BLaER1 treated with 17β-estradiol and CSF1 and Interleukin-3, amounts not matched to agents 10 nM and 100 nM (cell line): ENCODE results near the gene ING2.

ENCODE experiments used
- H3K27ac ChIP-seq, 11 experiments: shearing (Covaris generic); formaldehyde crosslinking; 2 replicates each; pipeline ENCODE4 v1.8.1; 2022
- H3K27me3 ChIP-seq, 11 experiments: shearing (Covaris generic); formaldehyde crosslinking; 2 replicates each; pipeline ENCODE4 v1.8.1; 2022
- H3K36me3 ChIP-seq, 11 experiments: shearing (Covaris generic); formaldehyde crosslinking; 2 replicates each; pipeline ENCODE4 v1.8.1; 2022
- H3K4me1 ChIP-seq, 10 experiments: shearing (Covaris generic); formaldehyde crosslinking; 2 replicates each; pipeline ENCODE4 v1.8.1; 2022
- H3K4me2 ChIP-seq, 11 experiments: shearing (Covaris generic); formaldehyde crosslinking; 2 replicates each; pipeline ENCODE4 v1.8.1; 2022
- H3K4me3 ChIP-seq, 10 experiments: shearing (Covaris generic); formaldehyde crosslinking; 2 replicates each; pipeline ENCODE4 v1.8.1; 2022
- H3K9ac ChIP-seq, 11 experiments: shearing (Covaris generic); formaldehyde crosslinking; 2 replicates each; pipeline ENCODE4 v1.8.1; 2022
- H3K9me3 ChIP-seq, 11 experiments: shearing (Covaris generic); formaldehyde crosslinking; replicated peaks in 1 of 11; 2 replicates each; pipeline ENCODE4 v1.8.1; 2022
- H4K20me1 ChIP-seq, 11 experiments: shearing (Covaris generic); formaldehyde crosslinking; 2 replicates each; pipeline ENCODE4 v1.8.1; 2022
- Cebpa-rat ChIP-seq, 11 experiments: shearing (Covaris generic); IDR thresholded peaks; 2 replicates each; pipeline ENCODE4 v1.8.1; 2022

Gene ING2

GRCh38 chr4:183527326-183527725, 22.5 kb downstream of the ING2 start:
- Histone ChIP-seq H3K9ac (no peak overlapping the region), H3K4me3 (no peak overlapping the region), H4K20me1 (no peaks in the 10 kb centered on the region), H3K4me2 (no peak overlapping the region), H3K36me3 (no peaks in the 10 kb centered on the region), H3K9me3 (0 out of 22 replicates have a peak, but pooled peaks cover 0 to 4% (median 0%) of the 10 kb centered on the region in 11 experiments), H3K27me3 (no peaks in the 10 kb centered on the region), H3K4me1 (no peaks in the 10 kb centered on the region), H3K27ac (no peak overlapping the region)
- no peak for TF ChIP-seq Cebpa-rat (IDR thresholded peaks at IDR 0.05)

DNA sequence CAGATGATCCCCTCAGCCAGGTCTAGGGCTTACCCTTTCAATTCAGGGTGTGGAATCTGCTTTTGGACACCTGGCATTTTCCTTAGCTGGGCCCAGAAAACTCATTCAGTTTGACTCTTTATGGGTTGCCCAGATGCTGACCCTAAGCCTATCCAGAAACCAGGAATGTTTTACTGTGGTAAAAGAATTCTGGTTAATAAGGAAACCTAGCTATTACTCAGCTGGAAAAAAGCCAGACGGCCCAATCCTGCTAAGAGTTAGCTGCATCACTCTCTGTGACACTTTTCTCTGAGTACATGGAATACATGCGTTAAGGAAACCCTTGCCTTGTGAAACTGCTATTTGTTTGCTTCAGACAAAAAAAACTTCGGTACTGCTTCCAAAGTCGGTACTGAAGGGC, 28.0 kb downstream of the ING2 start:
- Histone ChIP-seq H3K4me1 (peaks cover 0 to 9% (median 0%) of the 10 kb centered on the region in 10 experiments; a peak in 1 of 20 replicates), H3K9me3 (no peaks in the 10 kb centered on the region), H4K20me1 (no peaks in the 10 kb centered on the region), H3K4me3 (no peak overlapping the region), H3K36me3 (no peaks in the 10 kb centered on the region), H3K4me2 (no peak overlapping the region), H3K9ac (no peak overlapping the region), H3K27ac (no peak overlapping the region), H3K27me3 (no peaks in the 10 kb centered on the region)
- TF ChIP-seq Cebpa-rat (IDR thresholded peaks at IDR 0.05): no peak

- Histone ChIP-seq H3K27ac (no peak overlapping the region), H3K9ac (no peak overlapping the region), H3K4me2 (no peak overlapping the region), H3K4me1 (peaks cover 0 to 9% (median 0%) of the 10 kb centered on the region in 10 experiments; a peak in 1 of 20 replicates), H4K20me1 (no peaks in the 10 kb centered on the region), H3K4me3 (no peak overlapping the region), H3K27me3 (no peaks in the 10 kb centered on the region), H3K36me3 (no peaks in the 10 kb centered on the region), H3K9me3 (no peaks in the 10 kb centered on the region)
- no peak for TF ChIP-seq Cebpa-rat (IDR thresholded peaks at IDR 0.05)
These were observed 28.8 kb downstream of the ING2 start for GRCh38 chr4:183533698-183534097.

- peaks cover 0 to 18% (median 0%) of the 10 kb centered on the region in 10 experiments; a peak in 5 of 20 replicates for H3K4me1 ChIP-seq
- no peaks in the 10 kb centered on the region; a peak in 1 of 22 replicates for H3K36me3 ChIP-seq
- no peak overlapping the region for H3K27ac ChIP-seq
- H3K4me2 ChIP-seq: no peak overlapping the region
- TF ChIP-seq Cebpa-rat (IDR thresholded peaks at IDR 0.05): no peak
- H3K27me3 ChIP-seq: no peaks in the 10 kb centered on the region
- no peak overlapping the region for H3K9ac ChIP-seq
- H3K4me3 ChIP-seq: no peak overlapping the region
- H4K20me1 ChIP-seq: no peaks in the 10 kb centered on the region
- peaks cover 0 to 22% (median 0%) of the 10 kb centered on the region in 11 experiments; a peak in 9 of 22 replicates for H3K9me3 ChIP-seq
These were observed 35.7 kb downstream of the ING2 start for GRCh38 chr4:183540410-183541009.

DNA sequence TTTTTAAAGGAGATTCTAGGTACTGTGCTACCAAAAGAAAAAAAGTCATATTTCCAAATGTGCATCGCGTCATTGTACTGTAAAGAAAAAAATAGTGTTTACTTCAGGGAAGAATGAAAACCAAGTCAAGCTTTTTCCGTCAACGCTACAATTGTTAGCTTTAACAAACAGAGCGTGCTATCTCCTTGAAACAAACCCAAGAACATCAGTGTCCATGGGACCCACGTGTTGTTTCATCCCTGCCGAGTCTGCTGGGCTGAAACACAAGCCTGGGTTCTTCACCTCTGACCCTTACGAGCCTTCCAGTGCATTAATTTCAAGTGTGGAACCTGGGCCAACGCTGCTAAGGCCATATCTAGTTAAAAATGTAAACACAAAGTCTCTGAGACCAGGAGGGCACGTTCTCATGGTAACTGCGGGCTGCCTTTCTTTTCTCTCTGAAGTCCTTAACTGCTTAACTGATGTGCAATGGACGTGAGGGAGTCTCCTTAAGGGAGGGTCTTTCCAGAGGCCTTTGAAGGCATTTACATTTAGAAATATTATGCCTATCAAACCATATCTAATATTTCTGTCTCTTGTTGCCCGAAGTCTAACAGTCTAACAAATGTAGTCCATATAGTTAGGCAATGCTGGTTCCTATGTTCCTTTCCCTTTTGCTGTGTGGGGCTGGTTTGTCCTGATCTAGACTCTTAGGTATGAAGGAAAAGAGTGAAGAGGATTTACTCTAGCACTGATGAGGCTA, 36.3 kb downstream of the ING2 start:
- Histone ChIP-seq H3K27me3 (no peaks in the 10 kb centered on the region), H3K4me1 (peaks cover 0 to 12% (median 0%) of the 10 kb centered on the region in 10 experiments; a peak in 5 of 20 replicates), H3K9ac (no peak overlapping the region), H3K4me2 (no peak overlapping the region), H3K36me3 (no peaks in the 10 kb centered on the region; a peak in 1 of 22 replicates), H3K27ac (no peak overlapping the region), H4K20me1 (no peaks in the 10 kb centered on the region), H3K9me3 (peaks cover 0 to 29% (median 0%) of the 10 kb centered on the region in 11 experiments; a peak in 9 of 22 replicates), H3K4me3 (no peak overlapping the region)
- no peak for TF ChIP-seq Cebpa-rat (IDR thresholded peaks at IDR 0.05)

GRCh38 chr4:183541752-183542040, 36.8 kb downstream of the ING2 start:
- TF ChIP-seq Cebpa-rat (IDR thresholded peaks at IDR 0.05): no peak
- H3K27ac ChIP-seq: no peak overlapping the region
- H3K4me2 ChIP-seq: no peak overlapping the region
- H4K20me1 ChIP-seq: no peaks in the 10 kb centered on the region
- H3K9ac ChIP-seq: no peak overlapping the region
- no peak overlapping the region for H3K4me3 ChIP-seq
- H3K27me3 ChIP-seq: no peaks in the 10 kb centered on the region
- H3K9me3 ChIP-seq: peaks cover 0 to 34% (median 0%) of the 10 kb centered on the region in 11 experiments; a peak in 9 of 22 replicates
- H3K36me3 ChIP-seq: no peaks in the 10 kb centered on the region; a peak in 1 of 22 replicates
- peaks cover 0 to 12% (median 0%) of the 10 kb centered on the region in 10 experiments; a peak in 5 of 20 replicates for H3K4me1 ChIP-seq

- Histone ChIP-seq H3K4me3 (no peak overlapping the region), H3K27ac (peak overlapping the region in 2 of 11 experiments; percentile 38 to 52; a peak in 3 of 22 replicates), H3K4me1 (peaks cover 0 to 17% (median 0%) of the 10 kb centered on the region in 10 experiments; a peak in 5 of 20 replicates), H3K36me3 (no peaks in the 10 kb centered on the region; a peak in 1 of 22 replicates), H3K27me3 (no peaks in the 10 kb centered on the region), H3K4me2 (peak overlapping the region in 3 of 11 experiments; percentile 43 to 60 (median 57); a peak in 5 of 22 replicates), H3K9ac (no peak overlapping the region), H4K20me1 (no peaks in the 10 kb centered on the region), H3K9me3 (peaks cover 0 to 51% (median 0%) of the 10 kb centered on the region in 11 experiments; a peak in 9 of 22 replicates)
- no peak for TF ChIP-seq Cebpa-rat (IDR thresholded peaks at IDR 0.05)
These were observed 38.6 kb downstream of the ING2 start for GRCh38 chr4:183543435-183543834.

- H3K9ac ChIP-seq: no peak overlapping the region
- no peaks in the 10 kb centered on the region; a peak in 1 of 22 replicates for H3K36me3 ChIP-seq
- H3K27me3 ChIP-seq: no peaks in the 10 kb centered on the region
- H3K4me2 ChIP-seq: peak overlapping the region in 3 of 11 experiments; percentile 43 to 60 (median 57); a peak in 6 of 22 replicates
- H3K4me1 ChIP-seq: peaks cover 0 to 18% (median 0%) of the 10 kb centered on the region in 10 experiments; a peak in 5 of 20 replicates
- TF ChIP-seq Cebpa-rat (IDR thresholded peaks at IDR 0.05): no peak
- H3K9me3 ChIP-seq: peaks cover 0 to 58% (median 0%) of the 10 kb centered on the region in 11 experiments; a peak in 9 of 22 replicates
- H3K4me3 ChIP-seq: no peak overlapping the region
- H4K20me1 ChIP-seq: no peaks in the 10 kb centered on the region
- H3K27ac ChIP-seq: peak overlapping the region in 2 of 11 experiments; percentile 38 to 52; a peak in 3 of 22 replicates
These were observed 39.3 kb downstream of the ING2 start for GRCh38 chr4:183544109-183544508.

- H3K4me2 ChIP-seq: no peak overlapping the region
- no peaks in the 10 kb centered on the region for H3K27me3 ChIP-seq
- no peaks in the 10 kb centered on the region for H4K20me1 ChIP-seq
- H3K4me1 ChIP-seq: peaks cover 0 to 18% (median 0%) of the 10 kb centered on the region in 10 experiments; a peak in 5 of 20 replicates
- no peaks in the 10 kb centered on the region; a peak in 1 of 22 replicates for H3K36me3 ChIP-seq
- H3K27ac ChIP-seq: no peak overlapping the region
- H3K4me3 ChIP-seq: no peak overlapping the region
- H3K9me3 ChIP-seq: peaks cover 0 to 67% (median 0%) of the 10 kb centered on the region in 11 experiments; a peak in 9 of 22 replicates
- no peak overlapping the region for H3K9ac ChIP-seq
- TF ChIP-seq Cebpa-rat (IDR thresholded peaks at IDR 0.05): no peak
These were observed 41.5 kb downstream of the ING2 start for GRCh38 chr4:183546376-183546775.
